IMR-90 (cell line): ENCODE measurements around the gene NACC2. TPM values are rescaled to one million over a fixed set of nuclear protein-coding genes. Genes with fewer than 3 reads are reported as not detected.
"Not testable (repeated sequence)": the region's sequence is repeated elsewhere in the genome, so short reads cannot be mapped to it uniquely, and the experiment has no call there.

ENCODE experiments used
- ATAC-seq: fragments of 200-7000 bp; cut with Tn5 transposase; 2 replicates; pipeline ENCODE4 v1.9.1; 2020; ENCODE audit warnings: low read depth, mild to moderate bottlenecking, moderate library complexity
- BruUV-seq: library from RNA; stranded (reverse); fragments of 400-500 nt; replicated peaks from 2 replicates; lab custom pipeline; 2021; lab: Mats Ljungman, UMichigan
- CTCF ChIA-PET: fragments of 300-600 bp; formaldehyde crosslinking; extraction: SDS; loops from one replicate; lab custom pipeline; 2021; ENCODE audit warnings: antibody characterized with exemption; lab: Yijun Ruan, JAX
- POLR2A ChIA-PET: fragments of 300-600 bp; sonication (Branson Sonifier 250); formaldehyde crosslinking; loops from one replicate; lab custom pipeline; 2022; ENCODE audit warnings: antibody characterized with exemption; ENCODE audit not compliant: unreplicated experiment; lab: Charles Lee
- DNase-seq: peaks from one replicate; pipeline ENCODE4 v3.0.0; 2013
- H2AFZ ChIP-seq: replicated peaks from 2 replicates; pipeline ENCODE3; 2013; ENCODE audit warnings: low read length, mild to moderate bottlenecking; ENCODE audit not compliant: poor library complexity
- H2AK5ac ChIP-seq: 2 replicates; pipeline ENCODE4 v1.6.1; 2013; ENCODE audit warnings: low read depth, low read length, inconsistent platforms
- H2AK9ac ChIP-seq: replicated peaks from 2 replicates; pipeline ENCODE3; 2013; ENCODE audit warnings: mild to moderate bottlenecking, low read depth, low read length, moderate library complexity; ENCODE audit not compliant: poor library complexity
- H2BK120ac ChIP-seq: 2 replicates; pipeline ENCODE4 v1.6.1; 2013; ENCODE audit warnings: low read depth, low read length, inconsistent platforms
- H2BK15ac ChIP-seq: 3 replicates; pipeline ENCODE4 v1.6.1; 2013; ENCODE audit warnings: low read depth, low read length, inconsistent platforms
- H2BK20ac ChIP-seq: 2 replicates; pipeline ENCODE4 v1.6.1; 2013; ENCODE audit warnings: low read depth, mild to moderate bottlenecking, inconsistent platforms, low read length, moderate library complexity
- H2BK5ac ChIP-seq: 2 replicates; pipeline ENCODE4 v1.6.1; 2013; ENCODE audit warnings: mild to moderate bottlenecking, low read depth, low read length, inconsistent platforms; ENCODE audit not compliant: poor library complexity, severe bottlenecking
- H3K14ac ChIP-seq: replicated peaks from 2 replicates; pipeline ENCODE4 v1.6.1; 2013; ENCODE audit warnings: low read depth, low read length, inconsistent platforms
- H3K18ac ChIP-seq: 2 replicates; pipeline ENCODE4 v1.6.1; 2013; ENCODE audit warnings: low read depth, low read length, control low read depth
- H3K23ac ChIP-seq: 2 replicates; pipeline ENCODE4 v1.6.1; 2013; ENCODE audit warnings: low read depth, low read length, inconsistent platforms
- H3K27ac ChIP-seq: 2 replicates; pipeline ENCODE4 v1.5.1; 2013; ENCODE audit warnings: mild to moderate bottlenecking, control low read depth, low read length; ENCODE audit not compliant: insufficient read depth
- H3K27me3 ChIP-seq: 2 replicates; pipeline ENCODE4 v1.6.1; 2013; ENCODE audit warnings: low read length; ENCODE audit not compliant: control insufficient read depth, insufficient read depth
- H3K36me3 ChIP-seq: 2 replicates; pipeline ENCODE4 v1.6.1; 2013; ENCODE audit warnings: low read length, mixed read lengths; ENCODE audit not compliant: control insufficient read depth, insufficient read depth
- H3K4ac ChIP-seq: 2 replicates; pipeline ENCODE4 v1.6.1; 2013; ENCODE audit warnings: low read depth, low read length, inconsistent platforms
- H3K4me1 ChIP-seq: 2 replicates; pipeline ENCODE4 v1.6.1; 2013; ENCODE audit warnings: low read length, mixed read lengths; ENCODE audit not compliant: control insufficient read depth, insufficient read depth
- H3K4me2 ChIP-seq: 2 replicates; pipeline ENCODE4 v1.6.1; 2013; ENCODE audit warnings: low read depth, mild to moderate bottlenecking, control low read depth, low read length, moderate library complexity
- H3K4me3 ChIP-seq: 2 replicates; pipeline ENCODE4 v1.5.1; 2013; ENCODE audit warnings: low read depth, mild to moderate bottlenecking, control low read depth, low read length, moderate library complexity; ENCODE audit not compliant: insufficient read depth
- H3K56ac ChIP-seq: 2 replicates; pipeline ENCODE4 v1.6.1; 2013; ENCODE audit warnings: low read length, inconsistent platforms; ENCODE audit not compliant: insufficient read depth; ENCODE audit errors: extremely low read depth
- H3K79me1 ChIP-seq, 2 experiments: 2 replicates each; pipeline ENCODE4 v1.6.1; 2013; ENCODE audit warnings: low read length in 2 of 2, inconsistent platforms in 1 of 2, low read depth in 1 of 2
- H3K9ac ChIP-seq: 2 replicates; pipeline ENCODE4 v1.6.1; 2013; ENCODE audit warnings: low read depth, low read length, control low read depth
- H3K9me1 ChIP-seq: 2 replicates; pipeline ENCODE4 v1.6.1; 2013; ENCODE audit warnings: low read length, inconsistent platforms; ENCODE audit not compliant: insufficient read depth
- H3K9me3 ChIP-seq: 2 replicates; pipeline ENCODE4 v1.6.1; 2013; ENCODE audit warnings: low read length; ENCODE audit not compliant: control insufficient read depth, insufficient read depth
- H4K20me1 ChIP-seq: 2 replicates; pipeline ENCODE4 v1.6.1; 2013; ENCODE audit warnings: low read length, inconsistent platforms; ENCODE audit not compliant: insufficient read depth
- H4K5ac ChIP-seq: 2 replicates; pipeline ENCODE4 v1.6.1; 2013; ENCODE audit warnings: mild to moderate bottlenecking, low read depth, low read length, control low read depth
- H4K8ac ChIP-seq, 2 experiments: 2 replicates each; pipeline ENCODE4 v1.6.1; 2013; ENCODE audit warnings: low read depth in 2 of 2, low read length in 2 of 2, control low read depth in 1 of 2, inconsistent platforms in 1 of 2
- H4K91ac ChIP-seq: 2 replicates; pipeline ENCODE4 v1.6.1; 2013; ENCODE audit warnings: low read depth, low read length, inconsistent platforms; ENCODE audit not compliant: insufficient read depth
- CTCF ChIP-seq: conservative IDR thresholded peaks from 2 replicates; pipeline ENCODE4 v1.5.1; 2012; ENCODE audit warnings: mild to moderate bottlenecking, low read depth, low read length, improper control_type of control experiment
- WGBS, 2 experiments: methylation state at CpG; one replicate each; pipeline versions ENCODE4 v1.1.5 to v1.1.7; 2013; ENCODE audit warnings: missing lambda C conversion rate in 2 of 2; ENCODE audit not compliant: insufficient read length in 1 of 2; ENCODE audit errors: extremely low coverage in 2 of 2; 5-methylcytosine and 5-hydroxymethylcytosine counted together
- dilution Hi-C: fragments of 300-500 bp; cut with HindIII; formaldehyde crosslinking; loops from one replicate; pipeline ENCODE4 v1.14.3; 2018; ENCODE audit warnings: low sequenced_read_pairs; ENCODE audit not compliant: unreplicated experiment
- in situ Hi-C: fragments of 300-500 bp; cut with MboI; formaldehyde crosslinking; loops from 3 replicates; pipeline ENCODE4 v1.14.3; 2019; ENCODE audit warnings: low sequenced_read_pairs, inconsistent platforms, mixed read lengths
- intact Hi-C: fragments of 100-400 bp; cut with micrococcal nuclease; formaldehyde crosslinking; loops from 2 replicates; pipeline ENCODE4 v1.10.0; 2022
- polyA plus RNA-seq, 3 experiments: library from polyadenylated mRNA; depleted of rRNA; stranded (reverse); fragments of >200 nt; gene quantifications; 2 replicates each; pipeline ENCODE4 v1.2.3, GENCODE V29; 2012; ENCODE audit warnings: low replicate concordance in 1 of 3
- total RNA-seq: library from RNA; depleted of rRNA; stranded (reverse); fragments of >200 nt; gene quantifications from 2 replicates; pipeline ENCODE4 v1.2.3, GENCODE V29; 2012

The NACC2 gene
- total and polyA plus RNA-seq, 2 of the 4 experiments (the other 2 are of a cell fraction): 7.9 to 19.0 TPM

GRCh38 chr9:136103651-136104487, 8.8 kb upstream of the NACC2 start (continued):
- no peak for TF ChIP-seq CTCF

DNA sequence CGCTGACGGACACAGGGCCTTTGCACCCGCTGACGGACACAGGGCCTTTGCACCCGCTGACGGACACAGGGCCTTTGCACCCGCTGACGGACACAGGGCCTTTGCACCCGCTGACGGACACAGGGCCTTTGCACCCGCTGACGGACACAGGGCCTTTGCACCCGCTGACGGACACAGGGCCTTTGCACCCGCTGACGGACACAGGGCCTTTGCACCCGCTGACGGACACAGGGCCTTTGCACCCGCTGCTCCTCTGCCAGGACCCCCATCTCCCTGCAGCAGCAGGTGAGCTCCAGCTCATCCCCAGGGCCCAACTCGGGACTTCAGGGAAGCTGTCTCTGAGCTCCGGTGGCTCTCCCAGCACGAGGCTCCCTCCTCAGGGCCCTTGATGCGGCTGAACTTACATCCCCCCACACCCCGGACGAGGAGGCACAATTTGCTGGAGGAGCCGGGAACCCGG, 6.6 kb upstream of the NACC2 start:
- H3K4ac ChIP-seq, DNase-seq, H2AK5ac ChIP-seq, H4K91ac ChIP-seq, in situ Hi-C loops, POLR2A ChIA-PET, H3K14ac ChIP-seq, H4K5ac ChIP-seq, H4K20me1 ChIP-seq, H3K27me3 ChIP-seq, ATAC-seq, H3K4me1 ChIP-seq, intact Hi-C loops, H3K23ac ChIP-seq, H3K9me3 ChIP-seq, H2AFZ ChIP-seq, H2BK15ac ChIP-seq, H3K9me1 ChIP-seq, H2BK20ac ChIP-seq, CTCF ChIA-PET, H2BK120ac ChIP-seq, H3K18ac ChIP-seq, H3K27ac ChIP-seq, H4K8ac ChIP-seq, H3K56ac ChIP-seq, H3K9ac ChIP-seq, BruUV-seq, H3K4me2 ChIP-seq, H2BK5ac ChIP-seq, H3K4me3 ChIP-seq, H3K79me1 ChIP-seq, dilution Hi-C loops, H3K36me3 ChIP-seq: not testable (repeated sequence)
- WGBS, 2 experiments: no CpG with 5 or more reads among the region's 27 CpGs
- peak overlapping the region; percentile 61 for H2AK9ac ChIP-seq
